ENCODE data around the gene TREH.

TREH gene

DNA sequence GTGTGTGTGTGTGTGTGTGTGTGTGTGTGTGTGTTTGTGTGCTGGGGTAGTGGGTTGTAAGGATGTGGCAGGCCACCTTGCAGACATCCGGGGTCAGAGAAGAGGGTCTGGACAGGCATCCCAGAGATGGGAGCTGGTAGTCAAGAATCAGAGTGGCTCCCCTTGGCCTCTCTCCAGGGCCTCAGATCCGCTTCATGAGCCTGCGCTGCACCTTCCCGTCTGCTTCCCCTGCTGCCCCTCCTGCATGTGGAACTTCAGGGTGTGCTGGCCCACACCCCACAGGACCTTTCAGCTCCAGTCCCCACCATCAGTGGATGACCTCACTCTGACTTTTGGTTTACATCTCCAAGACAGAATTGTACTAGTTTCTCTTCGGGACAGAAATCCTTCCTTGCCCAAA lies 31.2 kb downstream of the TREH start:
- no peak for DNase-seq (ENCODE audit: low read depth)

DNA sequence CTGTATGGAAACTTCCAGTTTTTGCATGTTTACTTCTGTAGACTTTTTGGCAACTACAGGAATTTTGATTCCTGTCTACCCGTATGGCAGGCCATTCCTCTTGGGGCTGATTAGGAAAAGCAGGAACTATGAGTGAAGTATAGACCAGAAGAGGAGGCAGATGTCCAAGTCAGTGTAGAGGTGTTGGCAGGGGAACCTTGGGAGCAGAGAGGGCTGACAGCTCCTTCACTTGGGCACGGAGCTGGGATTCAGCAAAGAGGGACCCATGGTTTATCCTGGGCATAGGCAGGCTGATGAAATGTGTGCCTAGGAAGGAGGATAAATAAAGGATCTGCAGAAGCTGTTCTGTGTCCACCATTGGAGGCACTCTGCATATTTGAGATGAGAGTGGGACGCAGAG lies 33.1 kb downstream of the TREH start:
- no peak for DNase-seq (ENCODE audit: low read depth)

DNA sequence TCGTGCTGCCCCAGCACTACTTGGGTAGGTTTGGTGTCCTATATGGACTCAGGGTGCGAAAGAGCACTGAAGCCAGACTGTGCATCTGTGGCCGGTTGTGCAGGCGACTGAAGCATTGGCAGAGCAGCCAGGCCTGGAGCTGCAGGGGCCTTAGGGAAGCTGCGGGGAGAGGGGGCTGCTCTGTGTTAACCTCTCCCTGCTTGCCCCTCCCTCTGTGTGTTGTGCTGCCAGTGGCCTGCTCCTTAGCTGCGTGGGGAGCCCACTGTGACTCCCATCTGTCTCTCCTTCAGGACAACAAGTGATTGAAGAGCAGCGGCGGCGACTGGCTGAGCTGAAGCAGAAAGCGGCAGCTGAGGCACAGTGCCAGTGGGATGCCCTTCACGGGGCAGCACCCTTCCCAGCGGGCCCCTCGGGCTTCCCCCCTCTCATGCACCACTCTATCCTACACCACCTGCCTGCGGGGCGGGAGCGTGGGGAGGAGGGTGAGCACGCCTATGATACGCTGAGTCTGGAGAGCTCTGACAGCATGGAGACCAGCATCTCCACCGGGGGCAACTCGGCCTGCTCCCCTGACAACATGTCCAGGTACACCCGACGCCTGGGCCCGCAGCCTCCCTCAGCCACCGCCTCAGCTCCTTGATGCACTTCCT lies 34.3 kb downstream of the TREH start:
- no peak for DNase-seq (ENCODE audit: low read depth)

DNA sequence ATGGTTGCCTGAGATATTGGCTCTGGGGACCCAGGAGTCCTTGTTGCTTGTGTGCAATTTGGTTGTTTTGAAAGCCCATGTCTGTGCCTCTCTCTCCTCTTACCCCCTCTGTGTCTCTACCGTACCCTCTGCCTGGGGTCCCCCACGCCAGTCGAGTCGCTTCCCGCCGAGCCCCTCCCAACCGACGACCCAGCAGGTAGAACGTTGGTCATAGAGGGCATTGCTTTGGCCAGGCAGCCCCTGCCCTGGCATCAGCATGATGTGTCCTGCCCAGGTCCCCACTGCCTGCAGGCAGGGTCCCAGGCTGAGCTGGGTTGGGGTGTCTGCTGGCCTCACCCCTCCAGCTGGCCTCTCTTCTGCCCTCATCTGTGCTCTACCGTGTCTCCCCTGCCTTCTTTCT lies 35.0 kb downstream of the TREH start:
- DNase-seq (ENCODE audit: low read depth), result no peak

DNA sequence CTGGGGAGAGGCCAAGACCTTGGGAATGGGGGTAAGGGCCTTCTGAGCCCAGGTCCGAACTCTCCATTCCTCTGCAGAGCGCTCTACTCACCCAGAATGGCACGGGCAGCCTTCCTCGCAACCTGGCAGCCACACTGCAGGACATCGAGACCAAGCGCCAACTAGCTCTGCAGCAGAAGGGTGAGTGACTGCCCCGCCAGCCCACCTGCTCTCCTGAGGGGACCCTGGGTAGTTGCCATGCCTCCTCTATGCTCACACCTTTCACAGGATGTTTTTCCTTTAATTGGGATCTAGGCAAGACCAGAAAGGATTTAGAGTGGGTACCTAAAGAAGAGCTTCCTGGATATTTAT lies 35.5 kb downstream of the TREH start:
- no peak for DNase-seq (ENCODE audit: low read depth)

DNA sequence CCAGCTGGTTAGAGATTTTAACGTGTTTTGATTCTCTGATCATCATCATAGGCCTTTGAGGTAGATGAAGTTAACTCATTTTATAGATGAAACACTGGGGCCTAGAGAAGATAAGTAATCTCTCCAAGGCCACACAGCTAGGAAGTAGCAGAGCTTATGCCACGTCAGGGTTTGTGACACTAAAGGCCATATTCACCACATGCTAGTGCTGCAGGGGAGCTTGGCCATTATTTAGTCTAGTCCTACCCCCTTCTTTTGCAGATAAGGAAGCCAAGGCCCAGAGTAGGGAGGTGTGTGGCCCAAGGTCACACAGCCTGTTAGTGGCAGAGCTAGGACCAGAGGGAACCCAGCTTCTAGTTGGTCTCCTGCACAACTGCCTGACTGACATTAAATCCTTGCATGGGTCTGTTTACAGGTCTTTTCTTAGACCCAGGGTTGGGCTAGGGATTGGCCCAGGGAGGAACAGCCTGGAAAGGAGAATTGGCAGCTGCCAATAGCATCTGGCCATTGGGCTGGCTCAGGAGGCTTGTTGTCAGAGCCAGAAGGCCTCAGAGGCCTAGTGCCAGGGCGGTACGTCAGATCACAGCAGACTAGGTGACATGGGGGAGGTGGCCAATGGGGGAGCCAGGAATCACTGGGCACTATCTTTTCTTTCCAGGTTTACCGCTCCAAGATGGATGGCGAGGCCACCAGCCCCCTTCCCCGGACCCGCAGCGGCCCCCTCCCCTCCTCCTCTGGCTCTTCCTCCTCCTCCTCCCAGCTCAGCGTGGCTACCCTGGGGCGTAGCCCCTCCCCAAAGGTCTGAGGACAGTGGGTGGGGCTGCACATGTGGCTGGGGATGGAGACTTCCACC lies 36.1 kb downstream of the TREH start:
- no peak for DNase-seq (ENCODE audit: low read depth)

DNA sequence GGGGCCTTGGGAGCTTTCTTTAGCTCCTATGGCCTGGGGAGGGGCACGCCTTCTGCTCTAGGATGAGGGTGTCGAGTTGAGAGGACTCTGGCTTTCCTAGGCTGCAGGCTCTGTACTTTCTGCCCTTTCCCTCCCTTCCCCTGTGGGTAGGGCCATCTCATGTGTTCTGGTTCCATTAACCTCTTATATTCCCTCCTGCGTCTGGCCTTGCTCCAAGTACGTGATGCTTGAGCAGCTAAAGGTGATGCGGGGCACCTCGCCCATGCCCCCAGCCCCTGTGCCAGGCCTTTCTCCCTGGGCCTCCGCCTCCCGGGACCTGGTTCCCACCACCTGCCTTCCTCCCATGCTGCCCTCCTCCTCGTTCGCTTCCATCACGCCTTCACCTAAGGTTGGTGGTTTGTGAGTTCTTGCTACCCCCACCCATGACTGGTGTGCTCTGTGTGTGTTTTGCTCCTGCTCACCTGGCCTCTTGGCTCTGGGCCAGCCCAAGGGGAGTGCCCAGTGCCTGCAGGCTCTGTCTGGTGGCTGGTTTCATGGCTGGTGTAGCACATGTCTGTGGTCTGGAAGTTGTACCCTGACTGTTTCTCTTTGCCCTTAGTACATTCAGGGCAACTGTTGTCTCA lies 37.9 kb downstream of the TREH start:
- no peak for DNase-seq (ENCODE audit: low read depth)

DNA sequence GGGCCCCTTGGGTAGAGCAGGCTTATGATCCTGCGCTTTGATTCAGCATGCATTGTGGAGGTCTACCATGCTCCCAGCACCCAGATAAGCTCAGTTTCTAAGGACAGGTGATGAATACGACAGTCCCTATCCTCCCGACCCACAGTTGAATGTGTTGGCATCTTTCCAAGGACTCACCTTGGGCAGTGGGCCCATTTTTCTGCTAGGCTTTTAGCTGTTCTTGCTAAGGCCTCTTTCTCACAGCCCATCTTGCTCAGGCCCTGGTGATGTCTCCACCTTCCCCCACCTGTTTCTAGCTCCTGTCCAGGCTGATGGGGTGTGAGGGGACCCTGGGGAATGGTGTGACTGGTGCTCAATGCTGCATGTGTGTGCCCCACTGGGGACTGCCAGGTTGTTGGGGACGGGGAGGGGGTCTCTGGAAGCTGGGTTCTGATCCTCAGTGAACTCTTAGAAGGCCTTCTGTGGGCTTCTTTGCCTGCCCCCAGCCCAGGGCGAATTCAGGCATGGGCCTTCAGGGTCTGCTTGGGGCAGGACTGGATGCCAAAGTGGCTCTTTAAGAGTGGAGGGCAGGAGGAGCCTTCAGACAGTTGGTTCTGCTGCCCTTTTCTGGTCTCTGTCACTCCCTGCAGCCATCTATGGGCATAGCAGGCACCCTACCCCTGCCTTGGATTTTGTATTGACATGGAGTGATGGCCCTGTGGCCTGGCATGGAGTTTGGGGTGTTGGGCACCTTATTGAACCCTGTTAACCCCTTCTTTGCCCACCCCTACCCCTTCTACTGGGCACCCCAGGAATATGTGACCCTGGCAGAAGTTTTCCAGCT lies 38.9 kb downstream of the TREH start:
- no peak for DNase-seq (ENCODE audit: low read depth)

DNA sequence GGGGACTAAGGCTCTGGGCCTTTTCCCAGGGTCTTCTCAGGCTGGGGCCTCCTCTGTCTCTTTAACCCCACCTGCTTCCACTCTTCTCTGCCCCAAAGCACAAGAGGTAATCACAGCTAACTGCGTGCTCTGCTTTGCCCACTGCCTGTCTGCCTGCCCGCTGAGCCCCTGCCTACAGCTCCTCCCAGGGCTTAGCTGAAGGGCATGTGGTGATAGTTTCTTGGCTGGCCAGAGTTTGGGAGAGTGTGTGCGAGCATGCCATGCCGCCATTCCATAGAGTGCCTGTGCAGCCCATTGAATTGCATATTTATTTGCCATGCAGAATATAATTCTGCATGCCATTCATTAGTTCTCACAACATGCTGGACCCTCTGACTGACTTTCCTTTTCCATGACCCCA lies 39.6 kb downstream of the TREH start:
- DNase-seq (ENCODE audit: low read depth), result no peak

DNA sequence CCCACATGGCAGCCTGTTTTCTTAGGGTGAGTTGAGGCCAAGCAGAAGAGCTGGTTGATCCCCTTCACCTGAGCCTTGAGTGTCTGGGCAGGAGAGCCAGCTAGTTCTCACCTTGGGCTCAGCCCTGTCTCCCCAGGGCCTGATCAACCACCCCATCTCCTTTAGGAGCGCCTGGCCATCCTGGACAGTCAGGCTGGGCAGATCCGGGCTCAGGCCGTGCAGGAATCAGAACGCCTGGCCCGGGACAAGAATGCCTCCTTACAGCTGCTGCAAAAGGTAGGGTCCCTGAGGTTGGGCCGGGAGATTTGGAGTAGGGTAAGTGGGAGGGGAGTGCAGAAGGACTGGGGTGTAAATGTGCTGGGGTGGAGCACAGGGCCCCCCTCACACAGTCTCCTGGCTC lies 40.7 kb downstream of the TREH start:
- DNase-seq (ENCODE audit: low read depth), result no peak

DNA sequence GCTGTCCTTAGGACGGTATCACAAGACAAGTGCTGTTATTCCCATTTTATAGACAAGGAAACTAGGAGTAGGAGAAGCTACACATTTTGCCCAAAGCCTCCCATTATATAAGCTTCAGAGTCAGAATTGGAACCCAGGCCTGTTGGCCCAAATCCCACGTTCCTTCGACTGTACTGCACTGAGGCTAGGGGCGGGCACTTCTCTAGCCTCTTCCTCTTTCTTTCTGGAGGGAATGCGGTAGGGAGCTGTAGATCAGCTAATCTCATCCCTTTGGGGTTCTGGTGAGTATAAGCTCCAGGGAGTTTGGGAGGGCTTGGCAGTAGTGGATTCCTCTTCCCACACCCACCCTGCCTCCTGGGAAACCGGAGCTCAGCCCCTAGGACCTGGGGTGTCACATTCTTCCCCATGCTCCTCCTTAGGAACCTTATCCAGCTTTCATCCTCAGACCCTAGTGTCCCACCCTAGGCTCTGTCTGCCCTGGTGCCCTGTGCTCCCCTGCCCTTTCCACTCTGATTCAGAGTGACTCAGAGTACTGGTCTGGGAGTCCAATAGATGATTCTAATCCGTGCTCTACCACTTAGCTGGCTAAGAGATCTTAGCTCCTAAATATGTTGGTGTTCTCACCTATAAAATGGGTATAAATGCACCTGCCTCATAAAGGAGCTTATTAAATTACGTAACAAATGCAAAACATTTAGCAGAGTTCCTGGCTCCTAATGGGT lies 42.7 kb downstream of the TREH start:
- no peak for DNase-seq (ENCODE audit: low read depth)

DNA sequence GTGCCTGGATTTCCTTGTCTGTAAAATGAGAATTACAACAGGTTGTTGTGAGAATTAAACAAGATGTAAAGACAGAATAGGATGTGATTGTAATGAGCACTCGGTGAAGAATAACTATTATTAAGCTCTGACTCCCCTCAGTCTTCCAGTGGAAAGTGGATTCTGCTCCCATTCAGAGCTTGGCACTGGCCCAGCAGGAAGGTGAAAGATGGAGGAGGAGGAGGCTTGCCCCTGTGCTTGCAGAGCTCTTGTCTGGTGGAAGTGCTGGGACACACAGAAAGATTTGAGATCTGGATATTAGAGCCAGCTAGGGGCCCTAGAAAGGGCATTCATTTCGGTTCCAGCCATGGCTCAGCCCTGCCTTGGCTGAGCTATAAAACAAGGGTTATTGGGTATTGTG lies 43.8 kb downstream of the TREH start:
- DNase-seq (ENCODE audit: low read depth), result no peak

DNA sequence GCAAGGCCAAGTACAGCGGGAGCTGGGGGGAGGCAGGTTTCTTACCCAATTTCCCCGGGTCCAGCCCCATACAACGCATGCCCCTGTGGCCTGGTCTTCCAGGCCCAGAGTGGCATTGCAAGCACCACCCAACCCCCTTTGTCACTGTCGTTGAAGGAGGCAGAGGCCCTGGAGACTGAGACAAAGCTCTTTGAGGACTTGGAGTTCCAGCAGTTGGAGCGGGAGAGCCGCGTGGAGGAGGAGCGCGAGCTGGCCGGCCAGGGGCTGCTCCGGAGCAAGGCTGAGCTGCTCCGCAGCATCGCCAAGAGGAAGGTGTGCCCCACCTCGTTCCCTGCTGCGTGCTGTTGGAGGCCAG lies 44.2 kb downstream of the TREH start:
- no peak for DNase-seq (ENCODE audit: low read depth)

DNA sequence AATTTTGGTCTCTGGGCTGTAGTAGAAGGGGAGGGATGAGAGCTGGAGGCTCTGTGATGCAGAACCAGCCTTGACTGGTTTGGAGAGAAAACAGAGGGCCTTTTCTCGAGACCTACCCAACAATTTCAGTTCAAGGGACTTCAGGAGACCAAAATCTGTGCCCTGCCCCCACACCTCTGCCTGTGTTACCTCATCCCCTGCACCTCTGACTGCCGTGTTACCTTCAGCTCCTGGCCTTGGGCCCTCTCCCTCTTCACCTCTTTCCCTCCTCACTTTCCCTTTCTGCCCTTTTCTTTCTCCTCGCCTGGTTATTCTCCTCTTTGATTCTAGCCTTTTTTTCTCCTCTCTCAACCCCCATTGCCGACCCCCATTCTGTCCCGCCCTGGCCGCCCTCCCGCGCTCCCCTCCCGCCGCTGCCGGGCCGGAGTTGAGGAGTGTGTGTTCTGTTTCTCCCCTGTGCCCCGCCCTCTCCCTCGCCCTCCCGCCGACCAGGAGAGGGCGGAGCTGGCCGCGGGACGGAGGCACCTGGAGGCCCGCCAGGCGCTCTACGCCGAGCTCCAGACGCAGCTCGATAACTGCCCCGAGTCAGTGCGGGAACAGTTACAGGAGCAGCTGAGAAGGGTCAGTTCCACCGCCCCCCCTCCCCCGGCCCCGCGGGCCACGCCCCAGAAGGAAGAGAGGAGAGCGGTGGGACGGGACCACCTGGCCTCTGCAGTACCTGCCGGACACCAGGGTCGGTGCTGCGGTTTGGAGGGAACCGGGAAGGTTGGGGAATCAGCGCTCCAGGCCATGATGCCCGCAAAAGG lies 44.8 kb downstream of the TREH start:
- DNase-seq (ENCODE audit: low read depth), result no peak

DNA sequence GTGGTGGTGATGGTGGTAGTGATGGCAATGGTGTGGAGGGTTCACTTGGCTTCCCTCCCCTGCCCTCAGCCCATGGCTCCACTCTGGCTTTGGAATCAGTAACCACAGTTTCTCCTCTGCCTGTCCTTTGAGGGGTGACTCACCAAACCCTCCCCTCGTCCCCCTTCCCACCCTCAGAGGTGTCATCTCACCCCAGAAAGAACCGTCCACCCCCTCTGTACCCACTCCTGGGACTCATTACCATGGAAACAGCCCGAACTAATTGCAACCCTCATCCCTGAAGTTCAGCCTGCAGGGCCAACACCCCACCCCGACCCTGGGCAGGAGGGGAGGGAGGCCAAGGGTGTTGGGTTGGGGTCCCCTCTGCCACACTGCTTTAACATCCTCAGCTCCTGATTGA lies 45.5 kb downstream of the TREH start:
- no peak for DNase-seq (ENCODE audit: low read depth)

DNA sequence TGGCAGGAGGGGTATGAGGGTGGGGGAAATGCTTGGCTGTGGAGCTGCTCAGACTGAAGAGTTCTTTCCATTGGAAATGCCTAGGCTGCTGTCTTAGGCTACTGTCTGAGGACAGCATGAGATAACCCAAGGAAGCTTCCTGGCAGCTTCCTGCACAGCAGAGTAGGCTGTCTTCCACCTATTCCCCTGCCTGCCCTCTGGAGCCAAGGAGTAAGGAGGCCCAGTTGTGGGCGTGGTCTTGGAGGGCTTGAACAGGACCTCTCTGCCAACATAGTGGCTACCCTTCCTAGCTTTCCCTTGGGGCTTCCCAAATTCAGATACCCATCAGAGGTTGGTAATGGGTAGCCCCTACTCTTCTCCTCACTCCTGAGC lies 46.1 kb downstream of the TREH start:
- DNase-seq (ENCODE audit: low read depth), result no peak

DNA sequence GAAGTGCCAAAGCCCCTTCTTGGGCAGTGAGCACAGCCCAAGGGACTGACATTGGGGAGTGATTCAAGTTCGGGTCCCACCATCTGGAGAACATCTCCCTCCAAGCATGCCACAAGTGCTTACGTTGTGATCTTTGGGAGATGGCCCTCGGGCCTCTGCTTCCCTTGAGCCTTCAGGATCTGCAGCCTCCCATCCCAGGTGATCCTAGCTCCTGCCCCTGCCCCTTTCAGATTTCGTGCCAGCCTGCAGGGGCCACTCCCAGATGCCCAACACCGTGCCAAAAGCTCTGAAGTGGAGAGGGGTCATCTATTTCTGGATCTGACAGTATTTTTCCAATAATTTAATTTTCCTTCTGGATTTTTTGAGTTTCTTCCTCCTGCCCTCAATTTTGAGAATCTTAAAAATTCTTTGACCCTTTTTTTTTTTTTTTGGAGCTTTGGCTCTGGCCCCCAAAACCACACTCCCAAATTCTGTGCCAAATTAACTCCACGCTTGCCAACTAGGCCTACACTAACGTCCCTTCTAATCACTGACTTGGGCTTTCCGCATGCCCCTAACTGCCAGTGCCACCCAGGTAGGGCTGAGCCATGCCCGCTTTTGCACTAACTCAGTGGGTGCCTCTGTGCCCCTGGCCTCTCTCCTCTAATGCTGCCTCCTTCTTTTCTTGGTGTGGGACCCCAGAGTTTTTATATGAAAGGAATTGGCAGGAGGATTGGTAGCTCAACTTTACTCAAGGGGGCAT lies 46.7 kb downstream of the TREH start:
- DNase-seq (ENCODE audit: low read depth), result no peak

DNA sequence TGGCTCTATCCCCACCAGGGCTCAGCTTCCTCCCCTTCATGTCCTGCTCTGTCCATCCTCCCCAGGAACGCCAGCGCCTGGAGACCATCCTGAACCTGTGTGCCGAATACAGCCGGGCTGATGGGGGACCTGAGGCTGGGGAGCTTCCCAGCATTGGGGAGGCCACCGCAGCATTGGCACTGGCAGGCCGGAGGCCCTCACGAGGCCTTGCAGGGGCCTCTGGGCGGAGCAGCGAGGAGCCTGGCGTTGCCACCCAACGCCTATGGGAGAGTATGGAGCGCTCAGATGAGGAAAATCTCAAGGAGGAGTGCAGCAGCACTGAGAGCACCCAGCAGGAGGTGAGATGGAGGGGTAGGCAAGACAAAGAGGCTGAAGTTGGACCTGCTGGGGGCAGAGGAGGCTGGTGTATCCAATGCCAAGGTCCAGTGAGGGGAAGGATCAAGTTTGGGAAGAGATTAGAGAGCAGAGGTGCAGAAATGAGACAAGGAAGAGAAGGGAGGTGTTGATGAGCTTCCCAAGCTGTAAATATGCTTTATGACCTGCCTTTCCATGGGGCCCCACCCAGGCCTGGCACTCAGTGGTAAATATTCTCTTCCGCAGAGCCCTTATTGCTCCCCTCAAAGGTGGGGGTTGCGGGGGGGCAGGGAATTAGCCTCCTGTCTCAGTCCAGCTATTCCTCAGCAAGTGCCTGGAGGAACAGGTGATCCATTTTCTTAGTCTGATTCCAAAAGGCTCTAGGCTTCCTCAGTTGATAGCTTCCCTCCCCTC lies 48.1 kb downstream of the TREH start:
- DNase-seq (ENCODE audit: low read depth), result no peak

DNA sequence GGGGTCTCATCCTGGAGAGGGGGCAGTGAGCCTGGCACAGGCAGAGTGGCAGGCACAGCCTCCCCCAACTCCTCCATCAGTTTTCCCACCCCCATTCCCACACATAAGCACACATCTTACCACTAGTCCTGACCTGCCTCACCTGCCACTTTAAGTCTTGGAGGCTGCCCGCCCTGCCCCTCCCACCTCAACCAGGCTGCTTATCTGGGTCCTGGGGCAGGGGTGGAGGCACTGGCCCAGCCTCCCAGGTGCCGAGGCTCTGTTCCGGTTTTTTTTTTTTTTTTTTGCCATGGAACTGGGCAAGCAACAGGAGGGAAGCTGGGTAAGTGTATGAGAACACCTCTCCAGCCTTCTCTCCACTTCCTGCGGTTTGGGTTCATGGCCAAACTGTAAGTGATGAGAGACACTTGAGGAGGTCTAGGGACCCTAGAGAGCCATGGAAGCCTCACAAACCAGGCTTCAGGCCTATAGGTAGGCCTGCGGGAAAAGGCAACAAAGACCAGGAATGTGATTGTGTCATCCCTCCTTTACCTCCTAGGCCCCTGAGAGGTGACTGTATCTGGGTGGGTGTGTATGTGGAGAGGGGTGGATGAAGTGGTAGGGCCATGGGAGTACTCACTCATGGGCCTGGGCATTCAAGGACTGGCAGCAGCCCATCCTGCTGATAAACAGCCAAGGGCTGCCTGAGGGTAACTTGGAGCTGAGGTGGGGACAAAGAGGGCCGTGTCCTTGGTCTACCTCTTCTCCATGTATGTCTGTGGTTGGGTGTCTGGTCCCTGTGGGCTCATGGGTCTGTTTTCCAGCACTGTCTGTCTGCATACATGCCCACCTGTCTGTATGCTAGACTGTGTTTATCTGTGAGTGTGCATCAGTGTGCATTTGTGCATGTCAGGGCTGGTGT lies 49.4 kb downstream of the TREH start:
- no peak for DNase-seq (ENCODE audit: low read depth)

All from stimulated activated CD8-positive, alpha-beta memory T cell treated with anti-CD3 and anti-CD28 coated beads, Interleukin-7, amount 100 ng/mL, for 24 hours (primary cell).